Stimulated activated CD4-positive, alpha-beta T cell treated with anti-CD3 and anti-CD28 coated beads, Interleukin-2, amount 100 ng/mL, for 48 hours (primary cell): ENCODE measurements around the gene GLP2R.

Experiments used
- DNase-seq, 2 donors: peaks; one replicate each; pipeline ENCODE4 v3.0.0-alpha.2; 2020

Gene GLP2R

DNA sequence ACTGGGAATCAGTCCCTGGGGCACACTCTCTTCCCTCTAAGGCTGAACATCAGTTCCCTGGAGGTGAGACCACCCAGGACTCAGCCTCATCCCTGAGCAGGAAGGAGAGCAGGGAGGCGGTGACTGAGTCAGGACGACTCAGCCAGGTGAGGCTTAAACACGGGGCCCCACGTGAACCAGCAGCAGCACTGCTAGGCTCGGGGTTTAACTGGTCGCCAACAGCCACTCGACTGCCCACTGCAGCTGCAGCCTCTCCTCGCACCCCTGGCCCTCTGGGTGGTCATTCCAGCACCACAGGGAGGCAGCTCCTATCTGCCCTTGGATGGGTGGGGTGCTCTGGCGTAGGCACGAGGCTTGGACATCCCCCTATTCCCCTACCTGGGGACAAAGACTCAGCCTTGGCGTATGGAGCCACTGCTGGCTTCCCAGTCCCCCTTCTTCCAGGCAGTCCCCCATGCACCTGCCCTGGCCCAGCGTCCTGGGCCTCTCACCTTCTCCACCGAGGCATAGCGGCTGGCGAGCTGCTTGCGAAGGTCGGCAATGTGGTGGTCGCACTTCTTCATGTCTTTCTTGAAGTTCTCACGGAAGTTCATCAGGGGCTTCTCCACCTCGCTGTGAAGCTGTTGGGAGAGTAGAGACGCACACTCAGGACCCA lies 100.6 kb downstream of the GLP2R start:
- DNase-seq: no peak

DNA sequence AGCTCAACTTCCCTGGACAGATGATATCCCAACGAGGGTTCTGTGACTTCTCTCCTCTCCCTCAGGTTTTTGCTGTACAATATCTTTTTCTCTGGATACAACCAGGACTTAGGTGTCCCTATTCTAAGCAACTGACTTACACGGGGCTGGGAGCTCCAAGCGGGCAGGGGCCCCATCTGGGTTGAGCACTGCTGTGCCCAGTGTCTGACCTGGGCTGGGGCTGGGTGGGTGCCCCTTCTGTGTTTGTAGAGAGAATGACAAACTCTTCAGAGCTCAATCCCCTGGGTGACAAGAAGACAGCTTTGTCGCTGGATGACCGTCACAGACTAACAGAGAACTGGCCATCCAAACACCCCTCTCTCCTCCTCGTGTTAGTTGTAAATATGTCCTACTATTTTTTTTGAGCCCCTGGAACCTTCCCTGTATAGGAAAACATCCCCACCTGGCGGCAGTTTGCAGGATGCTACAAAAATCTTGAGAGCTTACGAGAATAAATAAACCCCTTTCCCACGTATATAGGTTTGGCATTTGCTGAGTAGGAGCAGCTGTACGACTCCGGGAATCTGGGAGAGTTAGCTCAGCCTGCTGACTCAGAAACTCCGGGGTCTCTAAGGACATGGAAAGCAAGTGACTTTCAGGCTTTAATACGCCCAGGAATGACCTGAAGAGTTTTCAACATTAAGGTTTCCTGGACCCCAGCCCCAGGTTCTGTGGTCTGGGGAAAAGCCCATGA lies 103.0 kb downstream of the GLP2R start:
- DNase-seq: no peak

DNA sequence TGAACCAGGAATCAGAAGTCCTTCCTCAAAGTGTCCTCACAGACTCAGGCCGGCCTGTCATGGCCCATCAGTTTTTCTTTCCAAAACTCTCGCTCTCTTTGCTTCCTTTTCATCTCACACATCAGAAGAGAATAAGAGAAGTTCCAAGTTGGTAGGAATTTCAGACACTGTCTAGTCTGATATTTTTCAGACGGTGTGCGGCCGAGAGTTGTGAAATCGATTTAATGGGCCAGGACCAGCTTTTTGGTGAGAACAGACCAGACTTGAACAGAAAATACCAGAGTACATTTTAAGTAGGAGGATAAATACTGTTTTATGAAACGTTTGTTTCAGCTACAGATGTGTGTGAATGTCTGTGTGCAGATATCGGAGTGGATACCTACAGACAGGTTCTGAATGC lies 104.1 kb downstream of the GLP2R start:
- no peak for DNase-seq

DNA sequence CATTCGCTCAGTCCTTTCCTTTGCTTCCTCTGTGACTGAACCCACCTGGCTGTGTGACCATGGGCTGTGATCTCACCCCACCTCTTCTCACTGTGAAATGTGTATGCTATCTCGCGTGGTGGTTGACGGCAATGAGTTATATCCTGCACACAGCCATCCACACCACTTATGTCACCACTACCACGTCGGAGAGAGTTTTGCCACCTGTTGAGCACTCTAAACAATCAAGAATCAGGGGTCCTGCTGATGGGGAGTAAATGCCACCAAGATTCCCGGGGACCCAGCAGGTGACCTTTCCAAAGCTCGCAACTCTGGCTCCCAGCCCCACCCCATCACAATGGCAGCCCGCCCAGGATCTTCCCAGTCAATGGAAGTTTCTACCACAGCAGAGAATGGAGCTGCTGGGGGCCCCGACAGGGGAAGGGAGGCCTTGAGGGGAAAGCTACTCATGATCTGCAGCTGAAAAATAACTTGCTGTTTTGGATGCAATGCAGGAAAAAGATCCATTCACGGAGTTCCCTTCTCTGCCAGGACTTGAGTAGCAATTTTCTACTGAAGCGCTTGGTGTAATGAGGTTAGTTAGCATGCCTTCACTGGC lies 105.5 kb downstream of the GLP2R start:
- no peak for DNase-seq

DNA sequence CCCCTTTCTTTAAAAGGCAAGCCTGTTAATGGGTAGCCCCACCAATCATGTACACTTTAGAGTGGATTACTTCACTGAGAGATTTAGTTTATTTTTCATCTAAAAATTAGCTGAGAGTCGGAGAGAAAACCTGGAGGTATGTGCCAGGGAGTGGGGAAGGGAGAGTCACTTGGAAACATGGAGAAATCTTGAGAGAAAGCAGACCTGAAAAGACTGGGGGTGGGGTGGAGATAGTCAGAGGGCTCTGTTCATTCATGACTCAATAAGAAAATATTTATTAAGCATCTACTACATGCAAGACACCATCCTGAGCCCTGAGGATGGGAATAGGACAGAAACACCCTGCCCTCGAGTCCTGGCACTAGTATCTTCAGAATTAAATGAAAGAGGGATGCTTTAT lies 106.8 kb downstream of the GLP2R start:
- DNase-seq: no peak

DNA sequence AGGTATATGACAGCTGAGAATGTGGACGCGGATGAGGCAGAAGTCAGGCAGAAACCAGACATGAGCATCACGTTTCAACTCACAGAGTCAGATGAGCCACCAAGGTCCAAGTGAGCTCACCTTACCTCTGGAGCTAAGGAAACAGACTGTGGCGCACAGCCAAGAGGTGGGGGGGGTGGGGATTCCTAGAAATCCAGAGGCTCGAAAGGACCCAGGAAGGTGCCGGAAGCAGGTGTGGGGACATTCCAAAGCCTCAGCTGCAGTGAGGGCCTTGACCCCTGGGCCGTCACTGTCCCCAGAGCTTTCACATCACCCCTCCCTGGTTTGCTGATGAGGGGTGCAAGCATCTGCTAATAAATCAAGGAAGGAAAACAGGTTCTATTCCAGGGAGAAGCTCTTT lies 108.6 kb downstream of the GLP2R start:
- DNase-seq: no peak

DNA sequence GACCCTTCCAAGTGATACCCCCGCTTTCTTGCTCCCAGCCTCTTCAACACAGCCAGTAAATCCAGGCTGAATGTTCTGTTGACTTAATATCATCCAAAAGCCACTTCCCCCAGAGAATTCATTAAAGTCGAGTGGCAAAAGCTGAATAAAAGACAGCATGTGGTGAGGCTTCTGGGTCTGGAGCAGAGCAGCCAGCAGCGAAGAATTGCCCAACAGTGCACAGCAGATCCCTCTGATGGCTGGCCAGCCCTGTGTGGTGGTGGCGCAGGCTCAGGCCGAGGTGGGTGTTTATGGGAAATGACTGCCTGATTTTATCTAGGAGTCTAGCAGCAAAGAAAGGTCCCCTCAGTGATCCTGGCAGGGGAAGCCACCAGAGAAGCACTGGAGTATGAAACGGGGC lies 109.7 kb downstream of the GLP2R start:
- DNase-seq: no peak

DNA sequence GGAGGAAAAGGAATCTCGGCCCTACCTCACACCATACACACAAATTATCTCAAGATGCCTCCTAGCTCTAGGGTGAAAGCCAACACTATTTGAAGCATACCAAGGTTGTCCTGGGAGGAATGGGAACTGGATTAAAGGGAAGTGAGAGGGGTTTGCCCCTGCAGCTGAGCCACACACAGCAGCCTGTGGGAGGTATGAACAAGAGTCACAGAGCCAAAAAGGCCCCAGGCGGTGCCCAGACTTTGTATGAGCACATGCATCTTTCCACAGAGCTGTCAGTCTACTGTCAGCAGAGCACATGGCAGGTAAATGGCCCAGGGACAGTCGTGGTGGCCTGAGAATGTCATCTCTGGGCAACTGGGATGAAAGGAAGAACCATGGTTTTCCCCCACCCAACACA lies 110.4 kb downstream of the GLP2R start:
- no peak for DNase-seq

DNA sequence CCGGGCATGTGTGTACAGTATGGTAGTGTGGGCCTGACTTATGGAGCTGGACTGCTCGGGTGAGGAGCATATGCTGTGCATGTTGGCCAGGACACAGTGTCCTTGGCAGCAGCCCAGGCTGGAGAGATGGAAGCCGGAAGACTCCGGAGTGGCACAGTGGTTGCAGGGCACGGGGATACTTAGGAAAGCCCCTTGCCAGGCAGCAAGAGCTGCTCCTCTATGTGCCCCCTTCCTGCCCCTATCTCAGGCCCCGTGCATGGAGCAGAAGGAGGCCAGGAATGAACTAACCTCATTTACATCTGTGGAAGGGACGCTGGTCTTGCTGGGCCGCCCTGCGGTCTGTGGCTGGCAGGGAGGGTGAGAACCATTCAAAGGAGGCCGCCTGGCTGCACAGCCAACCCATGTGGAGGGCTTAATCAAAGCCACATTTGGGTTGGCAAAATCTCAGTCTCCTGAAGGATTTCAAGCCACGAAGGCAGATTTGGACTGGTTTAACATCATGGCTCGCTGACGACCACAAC lies 111.6 kb downstream of the GLP2R start:
- no peak for DNase-seq

DNA sequence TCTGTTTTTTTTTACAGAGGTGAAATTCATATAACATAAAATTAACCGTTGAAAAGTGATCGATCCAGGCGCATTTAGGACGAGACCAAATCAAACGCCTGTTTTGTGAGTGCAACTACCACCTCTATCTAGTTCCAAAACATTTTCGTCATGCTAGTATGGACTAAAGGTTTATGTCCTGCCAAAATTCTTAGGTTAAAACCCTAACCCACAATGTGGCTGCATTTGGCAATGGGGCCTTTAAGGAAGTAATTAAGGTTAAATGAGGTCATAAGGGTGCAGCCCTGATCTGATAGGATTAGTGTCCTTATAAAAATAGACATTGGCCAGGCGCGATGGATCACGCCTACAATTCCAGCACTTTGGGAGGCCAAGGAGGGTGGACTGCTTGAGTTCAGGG lies 112.2 kb downstream of the GLP2R start:
- DNase-seq: no peak

DNA sequence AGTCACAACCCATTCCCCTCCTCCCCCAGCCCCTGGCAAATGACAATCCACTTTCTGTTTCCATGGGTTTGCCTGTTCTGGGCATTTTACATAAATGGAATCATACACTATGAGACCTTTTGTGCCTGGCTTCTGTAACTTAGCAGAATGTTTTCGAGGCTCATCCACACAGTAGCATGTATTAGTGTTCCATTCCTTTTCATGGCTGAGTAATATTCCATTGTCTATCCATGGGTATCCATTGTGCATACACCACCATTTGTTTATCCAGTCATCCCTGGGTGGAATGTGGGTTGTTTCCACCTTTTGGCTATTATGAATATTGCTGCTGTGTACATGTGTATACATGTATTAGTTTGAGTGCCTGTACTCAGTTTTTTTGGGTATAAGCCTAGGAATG lies 113.0 kb downstream of the GLP2R start:
- no peak for DNase-seq

DNA sequence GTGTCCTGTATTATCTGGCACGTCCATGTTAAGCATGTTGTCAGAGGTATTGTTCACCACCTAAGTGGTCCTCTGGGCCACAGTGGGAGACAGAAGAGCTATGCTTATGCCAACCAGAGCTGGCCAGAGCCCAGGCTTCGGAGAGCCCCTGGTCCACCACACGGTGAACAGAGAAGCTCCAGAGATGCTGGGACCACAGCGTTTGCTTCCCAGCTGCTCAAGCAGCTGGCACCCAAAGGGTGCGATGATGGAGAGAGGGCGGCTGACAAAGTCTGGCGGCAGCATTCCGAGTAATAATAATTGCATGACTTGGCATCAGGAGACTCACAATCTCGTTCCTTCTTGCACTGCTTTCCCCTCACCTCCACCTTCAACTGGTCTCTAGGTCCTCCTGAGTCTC lies 115.1 kb downstream of the GLP2R start:
- DNase-seq: no peak

DNA sequence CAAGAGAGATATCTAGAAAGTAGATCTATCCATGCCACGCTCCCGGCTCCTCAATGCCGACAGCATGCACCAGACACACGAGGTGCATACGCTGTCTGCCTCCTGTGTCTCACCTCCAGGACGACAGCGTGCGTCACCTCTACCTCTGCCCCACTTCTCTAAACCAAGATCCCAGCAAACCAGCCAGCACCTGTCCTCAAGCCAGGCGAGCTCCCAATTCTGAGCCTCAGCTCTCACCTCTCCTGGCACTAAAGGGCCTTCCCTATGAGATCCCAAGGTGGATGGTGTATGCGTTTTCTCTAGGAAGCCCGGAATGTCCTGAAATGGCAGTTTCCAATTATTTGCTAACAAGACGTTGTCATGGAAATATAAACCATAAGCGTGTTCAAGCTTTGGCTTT lies 115.6 kb downstream of the GLP2R start:
- no peak for DNase-seq
